ENCODE results near the gene CDKAL1. TPM values are rescaled to one million over a fixed set of nuclear protein-coding genes. Genes with fewer than 3 reads are reported as not detected.

CDKAL1 gene
- total RNA-seq, 1 experiment from 2014 or later: 14.5 TPM

GRCh38 chr6:20835315-20836010 is 301.2 kb downstream of the CDKAL1 start:
- DNase-seq (ENCODE audit: low spot score): no peak

DNA sequence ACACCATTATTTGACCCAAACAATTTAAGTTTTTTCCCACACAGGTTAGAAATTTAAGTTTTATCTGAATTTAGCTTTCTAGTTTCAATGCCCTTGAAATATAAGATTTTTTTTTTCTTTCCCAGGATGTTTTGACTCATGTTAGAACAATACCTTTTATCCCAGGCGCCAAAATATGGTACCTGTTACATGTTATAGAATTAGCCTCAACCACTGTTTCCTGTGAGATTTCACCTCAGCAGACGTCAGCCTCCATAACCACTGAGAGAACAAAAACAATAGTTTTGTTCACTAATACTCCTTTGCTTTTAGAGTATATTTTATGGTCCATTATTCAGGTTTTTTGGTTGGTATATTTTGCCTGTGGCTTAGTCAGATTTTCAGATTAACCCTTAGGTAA is 302.9 kb downstream of the CDKAL1 start:
- no peak for DNase-seq (ENCODE audit: low spot score)

DNA sequence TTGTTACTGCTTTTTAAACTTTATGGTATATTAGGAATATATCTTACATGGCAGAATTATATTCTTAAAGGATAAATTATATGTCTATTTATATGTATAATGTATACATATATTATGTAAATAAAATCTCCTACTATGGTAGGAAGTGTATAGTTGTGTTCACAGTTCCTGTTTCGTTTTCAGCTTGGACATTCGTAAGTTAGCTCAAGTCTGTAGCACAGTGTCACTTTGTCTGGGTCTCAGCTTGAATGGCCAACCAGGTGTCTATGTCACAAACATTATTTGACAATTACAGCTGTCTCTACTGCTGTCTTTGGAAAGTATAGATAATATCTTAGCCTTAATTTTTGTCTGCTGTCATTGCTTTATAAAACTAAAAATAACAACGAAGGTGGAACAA is 303.9 kb downstream of the CDKAL1 start:
- DNase-seq (ENCODE audit: low spot score): no peak

DNA sequence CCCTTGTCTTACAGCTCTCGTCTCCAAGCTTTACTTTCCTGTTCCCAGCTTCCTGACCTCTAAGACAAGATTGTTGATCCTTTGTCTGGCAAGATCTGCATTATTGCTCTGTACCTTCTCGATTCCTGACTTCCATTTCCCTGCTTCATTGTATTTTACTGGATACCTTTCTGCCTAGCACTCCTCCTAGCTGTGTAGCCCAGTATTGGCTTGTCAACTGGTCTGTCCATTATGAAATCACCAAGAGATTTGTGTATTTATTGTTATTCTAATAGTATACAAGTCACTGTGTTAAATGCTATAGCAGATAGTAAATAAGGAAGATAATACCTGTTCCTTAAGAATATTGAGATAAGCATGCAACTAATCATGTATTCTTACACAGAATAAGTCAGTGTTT is 305.4 kb downstream of the CDKAL1 start:
- DNase-seq (ENCODE audit: low spot score): no peak

- no peak for DNase-seq (ENCODE audit: low spot score)
Observed at GRCh38 chr6:20840675-20841074, 306.4 kb downstream of the CDKAL1 start.

- no peak for DNase-seq (ENCODE audit: low spot score)
Observed at GRCh38 chr6:20841806-20842205, 307.5 kb downstream of the CDKAL1 start.

- DNase-seq (ENCODE audit: low spot score): no peak
Observed at GRCh38 chr6:20845592-20845991, 311.3 kb downstream of the CDKAL1 start.

DNA sequence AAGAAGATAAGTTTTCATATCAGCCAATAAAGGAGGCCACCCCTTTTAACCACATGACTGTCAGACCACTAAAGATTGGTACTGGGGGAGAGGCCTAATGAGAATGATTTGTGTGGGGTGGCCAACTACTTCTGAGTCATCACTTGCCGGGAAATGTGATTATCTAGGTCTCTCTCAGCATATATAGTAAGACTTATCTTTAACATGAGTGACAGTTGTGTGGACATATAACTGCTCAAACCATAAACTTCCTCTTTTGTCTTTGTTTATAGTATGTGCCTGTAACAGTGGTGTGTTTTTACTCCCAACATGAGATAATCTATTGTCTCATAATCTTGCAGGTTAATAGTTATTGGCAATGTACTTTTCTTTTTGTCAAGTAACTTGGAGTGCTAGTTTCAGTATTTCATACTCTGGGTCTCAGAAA is 312.4 kb downstream of the CDKAL1 start:
- no peak for DNase-seq (ENCODE audit: low spot score)

DNA sequence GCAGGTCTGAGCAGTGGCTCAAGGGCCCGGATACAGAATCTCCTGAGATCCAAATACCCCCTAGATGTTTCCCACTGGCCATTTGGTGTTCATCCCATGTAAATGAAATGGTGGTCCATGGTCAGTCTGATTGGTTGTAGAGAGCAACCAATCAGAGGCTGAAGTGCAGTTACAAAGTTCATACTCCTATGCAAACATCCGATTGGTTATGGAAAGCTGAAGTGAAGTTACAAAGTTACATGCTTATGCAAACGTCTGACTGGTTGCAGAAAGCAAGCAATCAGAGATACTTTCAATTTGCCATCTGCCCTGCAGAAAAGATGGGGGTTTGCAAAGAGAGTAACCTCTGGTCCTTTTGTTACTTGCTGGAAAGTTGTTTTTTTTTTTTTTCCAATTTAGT is 313.6 kb downstream of the CDKAL1 start:
- no peak for DNase-seq (ENCODE audit: low spot score)

DNA sequence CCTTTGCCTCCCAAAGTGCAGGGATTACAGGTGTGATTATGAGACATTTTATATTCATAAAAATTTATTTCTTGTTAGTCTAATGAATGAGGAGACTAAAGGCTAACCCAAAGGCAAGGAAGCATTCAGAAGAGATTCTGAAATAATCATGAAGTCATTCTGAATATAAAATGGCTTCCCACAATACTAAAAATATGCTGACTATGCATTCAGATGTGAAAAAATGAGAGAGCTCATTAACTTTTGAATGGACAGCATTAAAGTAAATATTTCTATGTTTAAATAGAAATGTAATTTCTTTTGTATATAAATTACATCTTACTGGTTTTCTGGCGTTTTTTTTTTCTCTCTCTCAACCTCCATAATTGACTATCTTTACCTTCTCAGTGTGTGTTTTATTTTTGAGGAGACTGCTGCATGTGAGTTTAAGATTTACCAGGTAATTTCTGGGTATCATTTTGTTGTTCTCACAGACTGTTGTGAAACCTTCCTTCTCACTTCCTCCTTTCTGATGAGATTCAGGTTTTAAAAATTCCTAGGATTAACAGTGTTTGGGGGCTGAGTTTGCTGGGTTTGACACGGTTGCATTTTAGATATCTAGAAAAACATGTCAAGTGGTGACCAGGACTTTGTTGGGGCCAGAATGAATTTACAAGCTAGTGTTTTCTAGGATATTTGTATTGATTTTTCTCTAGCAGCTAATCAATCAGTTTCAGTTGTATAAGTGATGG is 316.6 kb downstream of the CDKAL1 start:
- DNase-seq (ENCODE audit: low spot score): no peak

GRCh38 chr6:20851795-20852194 is 317.5 kb downstream of the CDKAL1 start:
- no peak for DNase-seq (ENCODE audit: low spot score)

DNA sequence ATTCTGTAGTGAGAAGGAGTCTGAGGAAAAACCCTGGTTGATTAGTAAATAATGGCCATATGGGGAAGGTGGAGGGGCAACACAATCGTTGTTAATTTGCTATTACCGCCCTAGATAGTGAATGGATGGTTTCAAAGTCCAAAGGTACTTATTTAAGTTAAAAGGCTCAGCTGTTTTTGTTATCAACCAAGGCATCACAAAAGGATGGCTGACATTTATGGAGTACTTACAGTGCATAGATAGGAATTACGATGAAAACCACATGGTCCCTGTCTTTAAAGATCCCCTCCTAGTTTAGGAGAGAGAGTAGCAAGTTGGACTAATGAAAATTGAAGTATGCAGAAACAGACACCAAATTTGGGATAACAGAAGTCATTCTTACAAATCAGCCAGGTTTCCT is 319.6 kb downstream of the CDKAL1 start:
- no peak for DNase-seq (ENCODE audit: low spot score)

DNA sequence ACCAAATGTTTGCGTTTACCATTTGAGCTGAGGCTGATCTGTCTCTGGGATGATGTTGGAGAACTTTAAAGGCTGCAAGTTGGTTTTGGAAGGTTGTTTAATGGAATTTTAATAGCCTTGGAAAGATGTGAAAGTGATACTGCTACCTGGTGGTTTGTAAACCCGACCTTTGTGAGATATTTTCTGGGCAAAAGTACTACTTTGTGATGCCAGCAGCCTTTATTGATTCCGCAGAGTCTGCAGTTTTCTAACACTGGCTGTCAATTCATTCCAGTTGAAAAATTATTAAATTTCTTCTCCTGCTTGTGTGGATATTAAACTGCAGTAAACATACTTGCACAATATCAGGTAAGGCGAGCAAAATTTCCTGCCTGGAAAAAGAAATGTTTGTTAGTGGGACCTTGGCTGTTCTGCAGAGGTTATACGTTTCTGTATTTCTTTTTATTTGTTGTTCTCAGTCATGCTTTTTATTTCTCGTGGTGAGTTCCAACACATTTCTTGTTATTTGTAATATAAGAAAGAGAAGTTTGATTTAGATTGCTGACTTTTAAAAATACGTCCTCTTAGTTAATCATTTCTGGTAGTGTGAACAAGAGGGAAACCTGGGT is 322.5 kb downstream of the CDKAL1 start:
- no peak for DNase-seq (ENCODE audit: low spot score)

GRCh38 chr6:20861481-20861880 is 327.2 kb downstream of the CDKAL1 start:
- no peak for DNase-seq (ENCODE audit: low spot score)

GRCh38 chr6:20866036-20866435 is 331.8 kb downstream of the CDKAL1 start:
- DNase-seq (ENCODE audit: low spot score): no peak

- no peak for DNase-seq (ENCODE audit: low spot score)
Observed at GRCh38 chr6:20866935-20867703, 332.9 kb downstream of the CDKAL1 start.

DNA sequence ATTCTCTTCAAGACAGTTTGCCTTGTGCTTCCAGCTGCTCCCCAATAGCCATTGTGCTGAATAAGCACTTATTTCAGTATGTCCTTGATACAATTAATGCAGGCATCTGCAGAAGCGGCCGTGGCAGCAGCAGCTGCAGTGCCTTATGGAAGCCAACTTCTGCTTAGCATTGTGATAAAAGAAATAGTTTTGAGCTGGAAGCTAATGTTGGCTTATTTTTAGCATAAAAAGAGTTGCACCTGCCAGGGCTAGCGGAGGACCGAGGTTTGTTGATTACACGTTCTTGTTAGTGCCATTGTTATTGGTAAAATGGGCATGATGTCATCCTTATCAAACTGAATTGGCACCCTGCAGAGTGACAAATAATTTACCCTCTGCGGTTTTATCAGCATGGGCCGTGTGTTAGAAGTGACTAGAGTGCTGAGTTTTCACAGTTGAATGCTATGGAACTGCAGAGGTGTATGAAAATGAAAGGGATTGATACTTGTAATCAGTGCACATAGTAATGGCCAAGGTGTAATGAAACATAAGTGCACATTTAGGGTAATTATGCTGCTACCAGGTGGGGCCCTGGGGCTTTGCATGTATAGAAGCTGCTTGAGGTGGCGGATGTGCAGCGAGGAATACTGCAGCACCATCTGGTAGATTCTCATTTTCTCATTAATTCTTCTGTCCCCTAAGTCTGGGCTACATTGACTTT is 334.3 kb downstream of the CDKAL1 start:
- no peak for DNase-seq (ENCODE audit: low spot score)

DNA sequence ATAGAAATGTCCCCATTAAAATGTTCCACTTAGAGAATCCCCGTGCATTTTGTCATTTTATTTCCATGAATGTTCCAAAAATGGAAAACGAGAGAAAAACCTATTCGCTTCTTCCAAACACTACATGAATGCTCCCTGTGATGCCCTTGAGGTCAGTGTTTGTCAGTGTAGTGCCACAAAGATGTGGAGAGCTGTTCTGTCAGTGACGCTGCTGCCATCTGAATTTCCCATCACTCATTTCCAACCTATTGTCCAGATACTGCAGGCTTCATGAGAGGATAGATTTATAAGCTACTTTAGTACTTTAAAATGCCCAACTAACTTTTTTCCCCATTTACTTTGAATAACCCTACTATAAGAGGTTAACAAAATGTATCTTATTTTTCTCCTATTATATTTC is 335.8 kb downstream of the CDKAL1 start:
- no peak for DNase-seq (ENCODE audit: low spot score)

GRCh38 chr6:20870493-20870892 is 336.2 kb downstream of the CDKAL1 start:
- no peak for DNase-seq (ENCODE audit: low spot score)

DNA sequence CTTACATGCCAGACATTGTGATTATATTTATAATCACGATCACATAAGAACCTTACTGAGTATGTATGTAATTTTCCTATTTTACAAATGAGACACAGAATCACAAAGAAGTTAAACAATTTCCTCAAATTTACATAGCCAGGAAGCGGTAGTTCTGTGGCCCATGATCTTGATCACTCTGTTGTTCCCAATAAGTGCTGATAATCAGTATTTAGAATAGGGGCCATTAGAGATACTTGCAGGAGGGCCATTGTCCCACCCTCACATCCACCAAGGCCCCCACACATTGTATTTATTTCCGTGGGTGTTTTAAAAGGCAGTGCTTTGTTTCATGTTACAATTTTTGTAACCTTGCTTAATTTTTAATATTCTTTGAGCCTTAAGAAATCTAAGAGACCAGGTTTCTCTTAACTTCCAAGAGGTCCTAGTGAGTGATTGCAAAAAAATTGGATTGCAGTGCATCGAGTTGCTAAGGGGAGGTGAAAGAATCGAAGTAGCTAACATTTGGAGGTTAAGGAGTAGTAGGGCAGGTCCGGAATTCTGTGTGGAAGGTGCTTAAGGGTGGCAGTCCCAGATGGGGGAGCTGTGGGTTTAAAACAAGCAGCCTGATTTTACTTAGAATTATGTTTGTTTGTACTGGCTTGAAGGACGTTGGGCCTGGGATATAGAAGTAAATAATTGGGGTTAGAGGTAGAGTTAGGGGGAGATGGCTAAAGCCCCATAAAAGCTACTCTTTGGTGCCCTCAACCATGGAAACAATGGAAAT is 339.4 kb downstream of the CDKAL1 start:
- peak; percentile 49 for DNase-seq (ENCODE audit: low spot score)
